HEK293 (cell line): ENCODE data around the gene THSD4.

Experiments
- CTCF ChIA-PET: fragments of 350-600 bp; formaldehyde crosslinking; extraction: SDS; loops from one replicate; lab custom pipeline; 2021; ENCODE audit warnings: antibody characterized with exemption; lab: Yijun Ruan, JAX
- POLR2A ChIA-PET: fragments of 300-600 bp; formaldehyde crosslinking; extraction: SDS; loops from one replicate; lab custom pipeline; 2020; ENCODE audit warnings: antibody characterized with exemption, inconsistent platforms; lab: Yijun Ruan, JAX
- H3K27ac ChIP-seq: fragments of 200-500 bp; sonication (Bioruptor generic); 2 replicates; pipeline ENCODE4 v1.5.1; 2014; ENCODE audit warnings: low read depth, low read length, control low read depth, inconsistent platforms; ENCODE audit errors: extremely low read depth
- H3K36me3 ChIP-seq, 2 experiments: fragments of 200-500 bp in 1 of 2; sonication (Bioruptor generic) in 1 of 2; 1 replicate in 1 of 2; 2 replicates in 1 of 2; pipeline ENCODE4 v1.5.1; 2014 to 2017; ENCODE audit warnings: inconsistent platforms in 2 of 2, low read length in 2 of 2; ENCODE audit not compliant: control insufficient read depth in 2 of 2, insufficient read depth in 1 of 2
- H3K4me1 ChIP-seq: fragments of 200-500 bp; sonication (Bioruptor generic); 2 replicates; pipeline ENCODE4 v1.5.1; 2014; ENCODE audit warnings: mild to moderate bottlenecking, low read length, inconsistent platforms; ENCODE audit not compliant: control insufficient read depth, insufficient read depth
- H3K4me3 ChIP-seq: 2 replicates; pipeline ENCODE4 v1.5.1; 2011; ENCODE audit warnings: low read depth, mild to moderate bottlenecking, control low read depth, low read length, moderate library complexity
- H3K9me3 ChIP-seq: fragments of 200-500 bp; sonication (Bioruptor generic); 2 replicates; pipeline ENCODE4 v1.5.1; 2014; ENCODE audit warnings: low read depth, low read length, inconsistent platforms; ENCODE audit not compliant: control insufficient read depth, insufficient read depth
- GFI1B ChIP-seq: fragments of 450-650 bp; formaldehyde crosslinking; IDR thresholded peaks from 2 replicates; pipeline ENCODE4 v1.5.1; 2016; ENCODE audit warnings: missing biosample characterization, missing genetic modification characterization
- GLIS1 ChIP-seq: fragments of 450-650 bp; formaldehyde crosslinking; IDR thresholded peaks from 2 replicates; pipeline ENCODE4 v1.5.1; 2016; ENCODE audit warnings: missing biosample characterization, missing genetic modification characterization
- MEIS1 ChIP-seq: sonication (generic); formaldehyde crosslinking; IDR thresholded peaks from 2 replicates; pipeline ENCODE4 v1.8.1; 2022; ENCODE audit warnings: missing genetic modification reagents, mild to moderate bottlenecking, borderline replicate concordance
- PBX3 ChIP-seq: sonication (generic); formaldehyde crosslinking; IDR thresholded peaks from 2 replicates; pipeline ENCODE4 v1.8.1; 2022; ENCODE audit warnings: mild to moderate bottlenecking, moderate library complexity, missing genetic modification reagents
- REPIN1 ChIP-seq: fragments of 450-650 bp; formaldehyde crosslinking; IDR thresholded peaks from 2 replicates; pipeline ENCODE4 v1.5.1; 2017; ENCODE audit warnings: missing biosample characterization, missing genetic modification characterization, low read depth
- SALL2 ChIP-seq: fragments of 450-650 bp; formaldehyde crosslinking; IDR thresholded peaks from 2 replicates; pipeline ENCODE4 v1.5.0; 2017; ENCODE audit warnings: missing biosample characterization, mild to moderate bottlenecking, missing genetic modification characterization, borderline replicate concordance
- ZBTB17 ChIP-seq: fragments of 450-650 bp; formaldehyde crosslinking; IDR thresholded peaks from 2 replicates; pipeline ENCODE4 v1.5.1; 2016; ENCODE audit warnings: missing biosample characterization, missing genetic modification characterization
- ZBTB44 ChIP-seq: fragments of 450-650 bp; IDR thresholded peaks from 2 replicates; pipeline ENCODE4 v1.5.1; 2018; ENCODE audit warnings: missing biosample characterization, mild to moderate bottlenecking, missing genetic modification characterization
- ZFP3 ChIP-seq: fragments of 450-650 bp; formaldehyde crosslinking; IDR thresholded peaks from 2 replicates; pipeline ENCODE4 v1.5.1; 2016; ENCODE audit warnings: low read depth, missing biosample characterization, missing genetic modification characterization
- ZFP69B ChIP-seq: fragments of 450-650 bp; formaldehyde crosslinking; IDR thresholded peaks from 2 replicates; pipeline ENCODE4 v1.5.1; 2016; ENCODE audit warnings: missing biosample characterization, missing genetic modification characterization
- ZIC2 ChIP-seq: fragments of 450-650 bp; formaldehyde crosslinking; IDR thresholded peaks from 2 replicates; pipeline ENCODE4 v1.5.1; 2016; ENCODE audit warnings: missing biosample characterization, missing genetic modification characterization
- ZNF114 ChIP-seq: fragments of 450-650 bp; formaldehyde crosslinking; IDR thresholded peaks from 2 replicates; pipeline ENCODE4 v1.5.0; 2017; ENCODE audit warnings: missing biosample characterization, missing genetic modification characterization
- ZNF132 ChIP-seq: fragments of 450-650 bp; formaldehyde crosslinking; IDR thresholded peaks from 2 replicates; pipeline ENCODE4 v1.5.1; 2017; ENCODE audit warnings: missing biosample characterization, missing genetic modification characterization, borderline replicate concordance
- ZNF133 ChIP-seq: fragments of 450-650 bp; formaldehyde crosslinking; IDR thresholded peaks from 2 replicates; pipeline ENCODE4 v1.5.1; 2016; ENCODE audit warnings: missing biosample characterization, missing genetic modification characterization
- ZNF239 ChIP-seq: fragments of 450-650 bp; formaldehyde crosslinking; IDR thresholded peaks from 2 replicates; pipeline ENCODE4 v1.5.1; 2016; ENCODE audit warnings: missing biosample characterization, missing genetic modification characterization
- ZNF280C ChIP-seq: fragments of 450-650 bp; formaldehyde crosslinking; IDR thresholded peaks from 2 replicates; pipeline ENCODE4 v1.5.1; 2016; ENCODE audit warnings: missing biosample characterization, missing genetic modification characterization
- ZNF280D ChIP-seq: fragments of 450-650 bp; formaldehyde crosslinking; IDR thresholded peaks from 2 replicates; pipeline ENCODE4 v1.5.1; 2016; ENCODE audit warnings: missing biosample characterization, missing genetic modification characterization
- ZNF302 ChIP-seq: fragments of 450-650 bp; formaldehyde crosslinking; IDR thresholded peaks from 2 replicates; pipeline ENCODE4 v1.5.1; 2016; ENCODE audit warnings: missing biosample characterization, missing genetic modification characterization, low read depth
- ZNF354C ChIP-seq: fragments of 450-650 bp; formaldehyde crosslinking; IDR thresholded peaks from 2 replicates; pipeline ENCODE4 v1.5.1; 2016; ENCODE audit warnings: missing biosample characterization, missing genetic modification characterization, low read depth, borderline replicate concordance
- ZNF398 ChIP-seq: fragments of 450-650 bp; formaldehyde crosslinking; IDR thresholded peaks from 2 replicates; pipeline ENCODE4 v1.5.1; 2017; ENCODE audit warnings: missing biosample characterization, missing genetic modification characterization
- ZNF423 ChIP-seq: fragments of 450-650 bp; formaldehyde crosslinking; IDR thresholded peaks from 2 replicates; pipeline ENCODE4 v1.5.1; 2016; ENCODE audit warnings: missing biosample characterization, missing genetic modification characterization
- ZNF501 ChIP-seq: fragments of 450-650 bp; formaldehyde crosslinking; IDR thresholded peaks from 2 replicates; pipeline ENCODE4 v1.5.1; 2016; ENCODE audit warnings: missing biosample characterization, missing genetic modification characterization
- ZNF529 ChIP-seq: fragments of 450-650 bp; formaldehyde crosslinking; IDR thresholded peaks from 2 replicates; pipeline ENCODE4 v1.5.1; 2017; ENCODE audit warnings: missing genetic modification characterization, missing biosample characterization; ENCODE audit not compliant: insufficient replicate concordance
- ZNF544 ChIP-seq: fragments of 450-650 bp; formaldehyde crosslinking; IDR thresholded peaks from 2 replicates; pipeline ENCODE4 v1.5.0; 2017; ENCODE audit warnings: missing biosample characterization, missing genetic modification characterization
- ZNF670 ChIP-seq: fragments of 450-650 bp; formaldehyde crosslinking; IDR thresholded peaks from 2 replicates; pipeline ENCODE4 v1.5.1; 2016; ENCODE audit warnings: missing biosample characterization, missing genetic modification characterization, low read depth
- ZNF677 ChIP-seq: fragments of 450-650 bp; IDR thresholded peaks from 2 replicates; pipeline ENCODE4 v1.5.0; 2018; ENCODE audit warnings: missing biosample characterization, mild to moderate bottlenecking, missing genetic modification characterization, moderate library complexity
- ZNF768 ChIP-seq: fragments of 450-650 bp; formaldehyde crosslinking; IDR thresholded peaks from 2 replicates; pipeline ENCODE4 v1.5.1; 2018; ENCODE audit warnings: missing biosample characterization, mild to moderate bottlenecking, missing genetic modification characterization
- ZNF837 ChIP-seq: fragments of 450-650 bp; formaldehyde crosslinking; IDR thresholded peaks from 2 replicates; pipeline ENCODE4 v1.5.1; 2016; ENCODE audit warnings: missing biosample characterization, missing genetic modification characterization

The THSD4 gene

GRCh38 chr15:71623111-71623510, 507.8 kb downstream of the THSD4 start:
- H3K9me3 ChIP-seq: no peaks in the 10 kb centered on the region
- no peak overlapping the region for H3K4me3 ChIP-seq
- ChIA-PET POLR2A (no interaction called here), CTCF (interaction anchor here (0.7 to 1.2 kb wide), 3 partner anchors 90 to 533 kb away, joined by 3 read pairs; no protein-coding TSS in a partner anchor)
- no peaks in the 10 kb centered on the region for H3K4me1 ChIP-seq
- TF ChIP-seq ZNF423 (tag by site-specific recombination) (no peak), ZNF677 (no peak), ZFP69B (tag by site-specific recombination) (no peak), ZNF133 (tag by site-specific recombination) (no peak), GFI1B (no peak), ZNF114 (tag by site-specific recombination) (no peak), ZNF529 (no peak), ZNF302 (no peak), ZNF132 (tag by site-specific recombination) (no peak), ZNF280D (tag by site-specific recombination) (no peak), ZIC2 (no peak), ZNF239 (tag by site-specific recombination) (no peak), ZBTB17 (no peak), GLIS1 (tag by site-specific recombination) (no peak), ZNF768 (tag by site-specific recombination) (no peak)
- no peaks in the 10 kb centered on the region for H3K36me3 ChIP-seq
- H3K27ac ChIP-seq: no peak overlapping the region

- H3K27ac ChIP-seq: no peak overlapping the region
- POLR2A ChIA-PET: no interaction called here
- CTCF ChIA-PET: interaction anchor here (0.6 to 0.9 kb wide), 3 partner anchors 9 to 525 kb away, joined by 3 to 6 read pairs (median 3); no protein-coding TSS in a partner anchor
Observed at GRCh38 chr15:71626596-71627088, 511.4 kb downstream of the THSD4 start.

More at GRCh38 chr15:71626596-71627088, 511.4 kb downstream of the THSD4 start:
- Histone ChIP-seq H3K4me1 (no peaks in the 10 kb centered on the region), H3K36me3 (no peaks in the 10 kb centered on the region), H3K9me3 (no peaks in the 10 kb centered on the region), H3K4me3 (no peak overlapping the region)
- TF ChIP-seq ZNF280C (tag by site-specific recombination) (no peak), PBX3 (CRISPR knock-in tag) (no peak), ZNF544 (no peak), ZNF354C (tag by site-specific recombination) (no peak), ZNF398 (tag by site-specific recombination) (no peak), MEIS1 (no peak), ZNF837 (tag by site-specific recombination) (no peak), ZFP3 (tag by site-specific recombination) (no peak), ZBTB44 (no peak), SALL2 (tag by site-specific recombination) (no peak), ZNF501 (tag by site-specific recombination) (no peak), ZNF670 (tag by site-specific recombination) (no peak), REPIN1 (tag by site-specific recombination) (no peak)
